Activated T-helper 1 cell treated with anti-CD3 and anti-CD28 coated beads, Interleukin-12 subunit alpha, Interleukin-12 subunit beta, Interleukin-2, Interleukin-4 antibody, amounts not matched to agents 30 ng/mL and 10 ng/mL and 1 ng/mL, durations not matched to agents 14 hours and 24 hours and 36 hours (primary cell): Measurements from ENCODE around the gene GHDC. TPM values are rescaled to one million over a fixed set of nuclear protein-coding genes. Genes with fewer than 3 reads are reported as not detected.
A peak's percentile ranks its signal among the peaks of the same experiment; 100 is the strongest.
"Not testable (repeated sequence)": the region's sequence is repeated elsewhere in the genome, so short reads cannot be mapped to it uniquely, and the experiment has no call there.

ENCODE experiments used
- DNase-seq: peaks from one replicate; pipeline ENCODE4 v3.0.0; 2021; ENCODE audit warnings: low spot score
- H3K27ac Mint-ChIP-seq: one replicate; pipeline ENCODE4 v1.8.0; 2021; ENCODE audit warnings: mild to moderate bottlenecking, mixed read lengths
- H3K27me3 Mint-ChIP-seq: one replicate; pipeline ENCODE4 v1.8.0; 2022; ENCODE audit warnings: mild to moderate bottlenecking, moderate library complexity, mixed read lengths; ENCODE audit not compliant: insufficient read depth
- H3K36me3 Mint-ChIP-seq: one replicate; pipeline ENCODE4 v1.8.0; 2021; ENCODE audit warnings: low read depth, mixed read lengths
- H3K4me1 Mint-ChIP-seq: one replicate; pipeline ENCODE4 v1.8.0; 2021; ENCODE audit warnings: low read depth, mixed read lengths
- H3K4me3 Mint-ChIP-seq: one replicate; pipeline ENCODE4 v1.8.0; 2021; ENCODE audit warnings: mild to moderate bottlenecking, moderate library complexity, mixed read lengths
- H3K9me3 Mint-ChIP-seq: one replicate; pipeline ENCODE4 v1.8.0; 2021; ENCODE audit warnings: mixed read lengths
- intact Hi-C: fragments of 100-400 bp; cut with micrococcal nuclease; formaldehyde crosslinking; loops from one replicate; pipeline ENCODE4 v1.15.1; 2024
- total RNA-seq: library from RNA; stranded (reverse); gene quantifications from 2 replicates; pipeline ENCODE4 v1.2.3, GENCODE V29; 2022

GHDC gene
- total RNA-seq, 1 donor from 2014 or later: 15.5 TPM

- H3K4me1 Mint-ChIP-seq: peaks cover 25% of the 10 kb centered on the region
- H3K27me3 Mint-ChIP-seq: no peaks in the 10 kb centered on the region
- H3K27ac Mint-ChIP-seq: peak overlapping the region; percentile 75
- H3K4me3 Mint-ChIP-seq: peak overlapping the region; percentile 89
- H3K36me3 Mint-ChIP-seq: peaks cover 7% of the 10 kb centered on the region
- intact Hi-C loops: loop anchor here (2.0 kb wide), 2 partner anchors 21 to 235 kb away; partner anchors contain the start of gene ACLY
- no peaks in the 10 kb centered on the region for H3K9me3 Mint-ChIP-seq
- DNase-seq: no peak
Measured at GRCh38 chr17:42153919-42154742, 40.2 kb downstream of the GHDC start.

DNA sequence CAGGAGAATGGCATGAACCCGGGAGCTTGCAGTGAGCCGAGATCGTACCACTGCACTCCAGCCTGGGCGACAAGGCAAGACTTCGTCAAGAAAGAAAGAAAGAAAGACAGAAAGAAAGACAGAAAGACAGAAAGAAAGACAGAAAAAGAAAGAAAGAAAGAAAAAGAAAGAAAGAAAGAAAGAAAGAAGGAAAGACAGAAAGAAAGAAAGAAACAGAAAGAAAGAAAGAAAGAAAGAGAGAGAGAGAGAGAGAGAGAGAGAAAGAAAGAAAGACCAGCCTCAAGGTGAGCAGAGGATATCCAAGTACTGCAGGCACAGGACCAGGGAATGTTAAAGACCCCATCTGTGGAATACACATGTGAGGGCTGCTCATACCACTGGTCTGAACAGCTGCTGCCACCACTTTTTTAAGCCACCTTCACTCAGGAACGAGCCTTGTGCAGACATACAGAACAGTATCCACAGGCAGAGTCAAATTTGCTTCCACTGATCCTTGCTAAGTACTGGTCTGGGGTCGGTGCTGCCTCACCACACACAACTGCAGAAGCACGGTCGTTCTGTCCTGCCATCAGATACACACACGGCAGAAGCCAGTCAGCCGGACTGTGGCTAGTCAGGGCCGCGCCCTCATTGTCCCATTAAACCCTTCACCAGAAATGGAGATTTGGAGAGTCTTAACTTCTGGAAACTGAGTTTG, 47.2 kb downstream of the GHDC start:
- intact Hi-C loops: no loop called here
- H3K4me1 Mint-ChIP-seq: peaks cover 34% of the 10 kb centered on the region
- no peaks in the 10 kb centered on the region for H3K27me3 Mint-ChIP-seq
- DNase-seq: no peak
- H3K4me3 Mint-ChIP-seq: no peak overlapping the region
- peak overlapping the region; percentile 12 for H3K27ac Mint-ChIP-seq
- H3K36me3 Mint-ChIP-seq: peaks cover 28% of the 10 kb centered on the region
- H3K9me3 Mint-ChIP-seq: no peaks in the 10 kb centered on the region

GRCh38 chr17:42143138-42143537, 51.2 kb downstream of the GHDC start:
- H3K4me3 Mint-ChIP-seq, H3K27me3 Mint-ChIP-seq, H3K9me3 Mint-ChIP-seq, H3K27ac Mint-ChIP-seq, DNase-seq, intact Hi-C loops: not testable (repeated sequence)
- Mint-ChIP-seq H3K4me1 (peaks cover 20% of the 10 kb centered on the region), H3K36me3 (peaks cover 25% of the 10 kb centered on the region)

DNA sequence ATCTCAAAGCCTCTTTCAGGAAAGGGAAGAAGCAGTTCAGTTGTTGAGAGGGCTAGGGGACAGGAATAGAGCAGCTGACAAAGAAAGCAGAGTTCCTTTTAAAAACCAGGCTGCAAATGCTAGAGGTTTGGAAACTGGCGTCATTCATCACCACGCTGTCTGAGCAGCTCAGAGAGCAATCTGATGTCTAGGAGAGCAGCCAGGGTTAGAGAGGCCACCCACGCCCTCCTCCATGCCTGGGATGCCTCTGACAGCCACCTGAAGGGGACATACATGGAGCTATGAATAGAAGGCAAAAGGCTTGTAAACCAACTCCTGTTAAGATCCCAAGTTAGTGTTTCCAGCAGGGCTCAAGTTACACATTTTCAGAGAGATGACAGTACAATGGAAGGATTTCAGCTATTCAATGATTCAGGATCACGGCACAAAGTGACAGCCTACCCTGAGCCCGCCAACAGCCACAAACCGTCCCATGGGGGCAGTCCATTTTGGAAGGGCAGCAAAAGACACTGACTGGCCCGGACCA, 51.9 kb downstream of the GHDC start:
- intact Hi-C loops: no loop called here
- Mint-ChIP-seq H3K4me3 (no peak overlapping the region), H3K9me3 (no peaks in the 10 kb centered on the region), H3K27me3 (no peaks in the 10 kb centered on the region), H3K27ac (peak overlapping the region; percentile 5), H3K36me3 (peaks cover 23% of the 10 kb centered on the region), H3K4me1 (peaks cover 16% of the 10 kb centered on the region)
- no peak for DNase-seq

DNA sequence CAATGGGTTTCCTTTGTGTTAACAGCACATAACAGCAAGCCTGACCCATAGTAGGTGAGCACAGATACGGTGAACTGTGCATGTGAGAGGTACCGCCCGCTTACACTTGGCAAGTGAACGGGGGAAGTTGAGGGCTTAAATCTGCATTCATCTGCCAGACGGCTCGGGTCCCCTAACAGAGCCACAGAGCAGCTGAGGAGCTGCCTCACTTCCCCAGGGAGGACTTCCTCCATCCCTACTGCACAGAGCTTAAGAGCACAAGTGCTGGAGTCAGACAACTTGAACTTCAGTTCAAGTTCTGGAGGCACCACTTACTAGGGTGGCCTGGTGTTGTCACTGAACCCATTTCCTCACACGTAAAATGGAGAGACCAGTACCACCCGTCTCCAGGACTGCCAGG, 52.9 kb downstream of the GHDC start:
- H3K36me3 Mint-ChIP-seq: peaks cover 16% of the 10 kb centered on the region
- no peak overlapping the region for H3K4me3 Mint-ChIP-seq
- H3K27ac Mint-ChIP-seq: no peak overlapping the region
- no peak for DNase-seq
- H3K27me3 Mint-ChIP-seq: no peaks in the 10 kb centered on the region
- intact Hi-C loops: no loop called here
- no peaks in the 10 kb centered on the region for H3K9me3 Mint-ChIP-seq
- H3K4me1 Mint-ChIP-seq: peaks cover 12% of the 10 kb centered on the region

- H3K9me3 Mint-ChIP-seq, intact Hi-C loops, H3K27me3 Mint-ChIP-seq: not testable (repeated sequence)
Measured at GRCh38 chr17:42140690-42141089, 53.6 kb downstream of the GHDC start.

More at GRCh38 chr17:42140690-42141089, 53.6 kb downstream of the GHDC start:
- not testable (repeated sequence) for H3K4me3 Mint-ChIP-seq, H3K27ac Mint-ChIP-seq, DNase-seq
- peaks cover 19% of the 10 kb centered on the region for H3K4me1 Mint-ChIP-seq
- H3K36me3 Mint-ChIP-seq: peaks cover 20% of the 10 kb centered on the region

Other genes with a start within 250 kb of the GHDC start
- 89.1 and 89.8 TPM in 2 replicates for gene CNP, start 227.7 kb downstream of the GHDC start, total RNA-seq
- 124 and 129 TPM in 2 replicates for gene DNAJC7, start 177.1 kb downstream of the GHDC start, total RNA-seq
- 32.6 and 36.3 TPM in 2 replicates for gene NKIRAS2, start 174.4 kb downstream of the GHDC start, total RNA-seq
- 0.05 TPM in 2 replicates for gene C17orf113, start 143.9 kb downstream of the GHDC start, total RNA-seq
- gene ZNF385C, start 96.0 kb downstream of the GHDC start, total RNA-seq: 0.10 TPM in 1 of 2 replicates, not detected in the other
- gene DHX58, start 81.8 kb downstream of the GHDC start, total RNA-seq: 26.9 and 28.4 TPM in 2 replicates
- gene KAT2A, start 73.1 kb downstream of the GHDC start, total RNA-seq: 70.8 and 76.9 TPM in 2 replicates
- 0.10 TPM in 1 of 2 replicates, not detected in the other for gene HSPB9, start 71.7 kb downstream of the GHDC start, total RNA-seq
- 73.3 and 80.0 TPM in 2 replicates for gene RAB5C, start 39.5 kb downstream of the GHDC start, total RNA-seq
- gene KCNH4, start 13.4 kb downstream of the GHDC start, total RNA-seq: 1.7 and 1.9 TPM in 2 replicates
- not detected in 2 replicates for gene HCRT, start 9.0 kb downstream of the GHDC start, total RNA-seq
- gene STAT5B, start 81.9 kb upstream of the GHDC start, total RNA-seq: 191 and 199 TPM in 2 replicates
- gene STAT5A, start 94.0 kb upstream of the GHDC start, total RNA-seq: 375 and 381 TPM in 2 replicates
- 240 and 241 TPM in 2 replicates for gene STAT3, start 193.9 kb upstream of the GHDC start, total RNA-seq
- gene CAVIN1, start 228.8 kb upstream of the GHDC start, total RNA-seq: 0.91 and 0.96 TPM in 2 replicates